ENCODE results near the gene TMEM175.
"Not testable (repeated sequence)": the region's sequence is repeated elsewhere in the genome, so short reads cannot be mapped to it uniquely, and the experiment has no call there.

TMEM175 gene

DNA sequence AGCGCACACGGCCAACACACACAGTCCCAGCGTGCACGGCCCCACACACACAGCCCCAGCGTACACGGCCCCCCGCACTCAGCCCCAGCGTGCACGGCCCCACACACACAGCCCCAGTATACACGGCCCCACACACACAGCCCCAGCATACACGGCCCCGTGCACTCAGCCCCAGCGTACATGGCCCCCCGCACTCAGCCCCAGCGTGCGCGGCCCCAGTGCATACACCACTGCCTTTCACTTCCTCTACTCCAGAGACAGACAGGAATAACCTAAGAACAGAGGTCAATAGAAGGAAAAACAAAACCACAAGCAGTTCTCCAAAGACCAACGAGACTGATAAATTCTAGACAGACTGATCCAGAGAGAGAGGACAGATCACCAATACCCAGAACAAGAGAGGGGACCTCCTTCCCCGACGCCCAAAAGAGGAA lies 17.2 kb upstream of the TMEM175 start:
- DNase-seq (ENCODE audit: low read depth) = no peak

DNA sequence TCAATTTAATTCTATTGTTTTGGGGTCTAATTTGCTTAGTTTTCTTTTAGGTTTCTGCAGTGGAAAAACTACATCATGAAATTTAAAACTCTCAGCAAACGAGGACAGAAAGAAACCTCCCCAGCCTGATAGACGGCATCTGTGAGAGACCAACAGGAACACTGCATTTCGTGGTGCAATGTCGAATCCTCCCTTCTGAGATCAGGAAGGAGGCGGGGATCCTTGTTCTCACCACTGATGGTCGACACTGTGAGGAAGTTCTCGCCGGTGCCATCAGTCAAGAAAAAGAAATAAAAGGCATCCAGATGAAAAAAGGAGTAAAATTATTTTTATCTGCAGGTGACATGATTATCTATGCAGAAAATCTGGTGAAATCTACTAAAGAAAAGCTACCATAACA lies 16.7 kb upstream of the TMEM175 start:
- no peak for DNase-seq (ENCODE audit: low read depth)

DNA sequence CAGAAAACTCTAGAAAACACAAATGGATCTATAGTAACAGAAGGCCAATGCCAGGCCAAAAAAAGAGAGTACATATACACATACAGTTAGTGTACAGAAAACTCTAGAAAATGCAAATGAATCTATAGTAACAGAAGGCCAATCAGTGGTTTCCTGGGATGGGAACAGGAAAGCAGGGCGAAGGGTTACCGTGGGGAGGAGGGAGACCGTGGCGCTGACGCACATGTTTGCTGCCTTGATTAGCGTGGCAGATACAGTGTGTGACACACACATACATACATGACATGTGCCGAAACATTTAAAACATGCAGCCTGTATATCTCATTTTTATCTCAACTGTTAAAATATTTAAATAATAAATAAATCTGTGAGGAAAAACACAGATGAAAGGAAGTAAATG lies 14.8 kb upstream of the TMEM175 start:
- DNase-seq (ENCODE audit: low read depth) = no peak

DNA sequence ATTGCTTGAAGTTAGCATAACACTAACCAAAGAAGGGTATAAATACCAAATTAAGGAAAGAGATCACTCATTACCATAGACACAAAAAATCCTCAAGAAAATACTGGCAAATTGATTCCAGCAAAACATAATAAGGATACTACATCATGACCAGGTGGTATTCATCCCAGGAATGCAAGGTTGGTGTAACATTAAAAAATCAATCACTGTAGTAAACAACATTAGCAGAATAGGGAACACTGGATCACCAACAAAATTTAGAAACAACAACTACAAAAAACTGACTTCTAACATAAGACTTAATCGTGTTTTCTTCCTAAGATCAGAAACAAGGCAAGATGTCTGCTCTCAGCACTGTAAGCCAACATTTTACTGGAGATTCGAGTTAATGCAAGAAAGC lies 14.3 kb upstream of the TMEM175 start:
- no peak for DNase-seq (ENCODE audit: low read depth)

DNA sequence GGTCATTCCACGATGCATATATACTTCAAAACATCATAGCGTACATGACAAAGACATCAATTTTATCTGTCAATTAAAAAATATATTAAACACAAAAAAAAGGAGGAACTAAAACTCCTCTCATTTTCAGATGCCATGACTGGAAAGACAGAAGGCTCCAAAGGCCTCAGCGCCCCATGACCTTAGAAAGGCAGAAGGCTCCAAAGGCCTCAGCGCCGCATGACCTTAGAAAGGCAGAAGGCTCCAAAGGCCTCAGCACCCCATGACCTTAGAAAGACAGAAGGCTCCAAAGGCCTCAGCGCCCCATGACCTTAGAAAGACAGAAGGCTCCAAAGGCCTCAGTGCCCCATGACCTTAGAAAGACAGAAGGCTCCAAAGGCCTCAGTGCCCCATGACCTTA lies 13.7 kb upstream of the TMEM175 start:
- not testable (repeated sequence) for DNase-seq (ENCODE audit: low read depth)

DNA sequence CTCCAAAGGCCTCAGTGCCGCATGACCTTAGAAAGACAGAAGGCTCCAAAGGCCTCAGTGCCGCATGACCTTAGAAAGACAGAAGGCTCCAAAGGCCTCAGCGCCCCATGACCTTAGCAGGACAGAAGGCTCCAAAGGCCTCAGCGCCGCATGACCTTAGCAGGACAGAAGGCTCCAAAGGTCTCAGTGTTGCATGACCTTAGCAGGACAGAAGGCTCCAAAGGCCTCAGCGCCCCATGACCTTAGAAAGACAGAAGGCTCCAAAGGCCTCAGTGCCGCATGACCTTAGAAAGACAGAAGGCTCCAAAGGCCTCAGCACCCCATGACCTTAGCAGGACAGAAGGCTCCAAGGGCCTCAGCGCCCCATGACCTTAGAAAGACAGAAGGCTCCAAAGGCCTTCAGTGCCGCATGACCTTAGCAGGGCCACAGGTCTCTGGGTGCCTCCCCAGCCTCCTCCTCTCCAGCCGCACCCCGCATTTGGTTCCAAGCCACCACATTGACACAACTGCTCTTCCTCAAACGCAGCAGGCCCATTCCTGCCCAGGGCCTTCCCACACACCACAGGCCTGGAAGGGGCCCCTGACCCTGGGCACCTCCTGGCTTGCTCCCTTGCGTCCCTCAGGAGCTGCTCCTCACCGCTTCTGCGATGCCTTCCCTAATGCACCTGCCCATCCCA lies 13.1 kb upstream of the TMEM175 start:
- not testable (repeated sequence) for DNase-seq (ENCODE audit: low read depth)

DNA sequence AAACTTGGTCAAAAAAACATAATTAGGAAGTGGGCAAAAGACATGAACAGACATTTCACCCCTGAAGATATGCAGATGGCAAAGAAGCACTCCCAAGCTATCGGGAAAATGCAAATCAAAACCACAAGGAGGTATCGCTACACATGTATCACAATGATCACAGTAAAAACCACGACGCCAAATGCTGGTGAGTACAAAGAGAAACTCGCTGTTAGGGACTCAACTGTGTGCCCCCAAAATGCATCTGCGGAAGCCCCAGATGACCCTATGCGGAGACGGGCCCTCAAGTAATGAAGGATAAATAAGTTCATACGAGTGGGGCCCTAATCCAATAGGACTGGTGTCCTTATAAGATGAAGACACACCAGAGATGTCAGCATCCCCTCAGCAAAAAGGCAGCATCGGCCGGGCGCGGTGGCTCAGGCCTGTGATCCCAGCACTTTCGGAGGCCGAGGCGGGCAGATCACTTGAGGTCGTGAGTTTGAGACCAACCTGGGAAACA lies 10.4 kb upstream of the TMEM175 start:
- DNase-seq (ENCODE audit: low read depth) = no peak

DNA sequence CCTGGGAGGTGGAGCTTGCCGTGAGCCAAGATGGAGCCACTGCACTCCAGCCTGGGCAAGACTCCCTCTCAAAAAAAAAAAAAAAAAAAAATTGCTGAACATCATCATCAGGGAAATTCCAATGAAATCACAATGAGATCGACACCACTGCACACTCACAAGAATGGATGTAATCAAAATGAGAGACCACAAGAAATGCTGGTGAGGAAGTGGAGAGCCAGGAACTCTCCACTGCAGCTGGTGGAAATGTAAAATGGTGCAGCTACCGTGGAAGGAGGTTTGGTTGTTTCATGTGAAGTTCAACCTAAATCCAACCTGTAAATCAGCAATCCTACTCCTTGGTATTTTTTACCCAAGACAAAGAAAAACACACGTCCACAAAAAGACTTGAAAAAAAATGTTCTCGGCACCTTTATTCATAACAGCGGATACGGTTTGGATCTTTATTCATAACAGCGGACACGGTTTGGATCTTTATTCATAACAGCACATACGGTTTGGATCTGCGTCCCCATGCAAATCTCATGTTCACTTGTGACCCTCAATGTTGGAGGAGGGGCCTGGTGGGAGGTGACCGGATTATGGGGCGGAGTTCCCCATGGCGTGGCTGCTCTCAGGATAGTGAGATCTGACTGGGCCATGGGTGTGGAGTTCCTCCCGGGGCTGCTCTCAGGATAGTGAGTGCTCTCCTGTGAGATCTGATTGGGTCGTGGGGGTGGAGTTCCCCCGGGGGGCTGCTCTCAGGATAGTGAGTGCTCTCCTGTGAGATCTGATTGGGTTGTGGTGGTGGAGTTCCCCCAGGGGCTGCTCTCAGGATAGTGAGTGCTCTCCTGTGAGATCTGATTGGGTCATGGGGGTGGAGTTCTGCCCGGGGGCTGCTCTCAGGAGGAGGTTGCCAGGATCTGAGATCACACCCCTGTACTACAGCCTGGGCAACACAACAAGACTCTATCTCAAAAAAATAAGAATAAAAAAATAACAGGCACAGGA lies 7.9 kb upstream of the TMEM175 start:
- no peak for DNase-seq (ENCODE audit: low read depth)

DNA sequence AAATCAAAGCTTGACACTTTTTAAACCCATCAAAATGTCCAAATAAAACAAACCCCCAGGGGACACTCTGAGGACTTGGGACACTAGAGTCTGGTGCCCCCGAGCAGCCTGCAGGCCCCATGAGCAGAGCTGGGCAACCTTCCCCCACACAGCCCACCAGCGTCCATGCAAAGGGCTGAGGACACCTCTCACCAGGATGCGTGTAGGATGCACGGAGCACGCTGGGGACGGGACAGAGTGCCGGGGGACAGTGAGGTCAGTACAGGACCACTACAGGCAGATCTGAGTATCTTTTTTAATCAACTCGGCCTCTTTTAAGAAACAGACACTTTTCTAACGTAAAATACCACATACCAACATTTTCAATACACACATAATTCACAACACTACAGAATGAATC lies 7.1 kb upstream of the TMEM175 start:
- no peak for DNase-seq (ENCODE audit: low read depth)

DNA sequence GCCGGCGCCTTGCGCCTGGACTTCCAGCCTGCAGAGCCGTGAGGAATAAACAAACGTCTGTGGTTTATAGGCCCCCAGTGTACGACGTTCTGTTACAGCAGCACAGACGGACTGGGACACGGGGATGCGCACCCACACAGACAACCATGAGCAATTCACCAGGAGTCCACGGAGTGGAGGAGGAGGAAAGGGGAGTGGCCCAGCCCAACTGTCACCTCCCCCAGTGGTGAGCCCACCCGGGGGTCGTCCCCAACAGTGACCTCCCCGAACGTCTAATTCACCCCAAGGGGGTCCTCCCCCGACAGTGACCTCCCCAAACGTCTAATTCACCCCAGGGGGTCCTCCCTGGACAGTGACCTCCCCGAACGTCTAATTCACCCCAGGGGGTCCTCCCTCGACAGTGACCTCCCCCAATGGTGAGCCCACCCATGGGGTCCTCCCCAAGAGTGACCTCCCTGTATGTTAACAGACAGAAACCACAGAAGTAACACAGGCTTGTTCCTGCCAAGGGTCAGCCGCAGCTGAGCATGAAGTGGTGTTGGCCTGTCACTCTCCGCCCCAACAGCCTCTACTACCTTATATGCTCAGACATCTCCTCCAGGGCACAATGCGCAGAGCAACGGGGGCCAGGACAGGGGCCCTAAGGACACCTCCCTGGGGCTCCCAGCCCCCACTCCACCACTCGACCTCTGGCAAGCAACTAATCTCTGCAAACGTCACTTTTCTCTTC lies 6.3 kb upstream of the TMEM175 start:
- DNase-seq (ENCODE audit: low read depth) = no peak

DNA sequence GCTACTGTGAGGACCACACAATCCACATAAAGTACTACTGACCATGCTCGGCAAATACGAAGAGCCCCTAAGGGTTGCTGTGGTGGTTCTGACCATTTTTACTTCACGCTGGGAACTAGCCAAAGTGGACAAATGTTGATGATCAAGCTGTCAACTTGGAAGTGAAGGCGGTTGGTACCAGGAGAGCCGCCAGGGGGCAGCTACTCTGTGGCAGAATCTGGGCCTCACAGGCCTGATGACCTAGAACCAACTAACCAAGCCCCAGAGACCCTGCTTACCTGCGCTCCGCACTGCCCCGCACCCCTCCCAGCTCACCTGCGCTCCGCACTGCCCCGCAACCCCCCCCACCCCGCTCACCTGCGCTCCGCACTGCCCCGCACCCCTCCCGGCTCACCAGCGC lies 5.7 kb upstream of the TMEM175 start:
- DNase-seq (ENCODE audit: low read depth) = no peak

DNA sequence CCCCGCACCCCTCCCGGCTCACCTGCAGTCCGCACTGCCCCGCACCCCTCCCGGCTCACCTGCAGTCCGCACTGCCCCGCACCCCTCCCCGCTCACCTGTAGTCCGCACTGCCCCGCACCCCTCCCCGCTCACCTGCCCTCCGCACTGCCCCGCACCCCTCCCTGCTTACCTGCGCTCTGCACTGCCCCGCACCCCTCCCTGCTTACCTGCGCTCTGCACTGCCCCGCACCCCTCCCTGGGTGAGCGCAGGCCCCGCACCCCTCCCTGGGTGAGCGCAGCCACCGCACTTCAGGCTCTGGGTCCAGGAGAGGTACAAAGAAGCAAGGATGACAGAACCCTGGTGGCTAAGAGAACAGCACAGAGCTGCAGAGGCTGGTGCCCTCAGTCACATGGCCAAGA lies 4.7 kb upstream of the TMEM175 start:
- not testable (repeated sequence) for DNase-seq (ENCODE audit: low read depth)

DNA sequence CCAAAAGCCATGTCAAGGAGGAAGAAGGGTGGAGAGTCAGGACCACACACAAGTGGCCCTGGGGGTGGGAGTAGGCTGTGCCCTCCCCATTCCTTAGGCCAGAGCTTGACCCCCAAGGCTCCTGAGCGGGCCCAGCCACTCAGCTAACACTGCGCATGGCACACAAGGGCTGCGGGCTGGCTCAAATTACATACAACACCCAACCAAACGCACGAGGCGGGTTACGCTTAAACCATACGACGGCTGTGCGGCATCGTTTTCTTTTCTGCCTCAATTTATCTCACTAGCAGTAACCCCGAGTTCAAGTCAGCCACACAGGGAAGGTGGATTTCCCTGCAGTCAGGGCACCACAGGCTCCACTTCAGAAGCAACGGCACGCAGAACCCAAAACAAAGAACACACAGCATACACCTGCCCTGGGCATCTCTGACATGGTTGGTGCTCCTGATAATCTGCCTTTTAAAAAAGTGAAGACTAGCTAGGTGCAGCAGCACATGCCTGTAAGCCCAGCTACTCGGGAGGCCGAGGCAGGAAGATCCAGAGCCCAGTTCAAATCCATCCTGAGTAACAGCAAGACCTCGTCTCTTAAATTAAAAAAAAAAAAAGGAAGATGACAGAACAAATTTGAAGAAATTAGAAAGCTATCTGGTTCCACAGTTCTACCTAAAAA lies 3.0 kb upstream of the TMEM175 start:
- DNase-seq (ENCODE audit: low read depth) = no peak

DNA sequence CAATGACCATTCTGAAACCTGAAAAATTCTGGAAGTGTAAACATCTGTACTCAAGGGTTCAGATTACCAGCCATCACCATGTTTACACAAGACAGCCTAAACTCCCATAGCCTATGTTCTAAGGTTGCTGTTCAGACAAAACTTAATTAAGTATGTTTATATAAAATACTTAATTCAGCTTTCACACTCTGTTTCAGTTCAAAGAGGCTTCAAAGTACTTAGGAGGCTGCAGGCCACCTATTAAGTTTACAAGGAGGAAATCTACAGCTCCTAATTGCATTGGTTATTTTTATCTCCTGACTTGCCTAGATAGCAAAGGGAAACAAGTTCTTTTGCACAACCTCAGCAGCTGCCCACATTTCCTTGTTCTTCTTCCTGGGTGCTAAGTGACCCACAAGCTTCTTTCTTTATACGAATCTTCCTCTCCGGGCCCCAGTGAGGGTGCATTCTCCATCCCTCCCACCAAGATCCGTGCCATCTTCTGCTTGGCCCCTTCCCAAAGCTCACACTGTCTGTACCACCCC lies 2.2 kb upstream of the TMEM175 start:
- no peak for DNase-seq (ENCODE audit: low read depth)

DNA sequence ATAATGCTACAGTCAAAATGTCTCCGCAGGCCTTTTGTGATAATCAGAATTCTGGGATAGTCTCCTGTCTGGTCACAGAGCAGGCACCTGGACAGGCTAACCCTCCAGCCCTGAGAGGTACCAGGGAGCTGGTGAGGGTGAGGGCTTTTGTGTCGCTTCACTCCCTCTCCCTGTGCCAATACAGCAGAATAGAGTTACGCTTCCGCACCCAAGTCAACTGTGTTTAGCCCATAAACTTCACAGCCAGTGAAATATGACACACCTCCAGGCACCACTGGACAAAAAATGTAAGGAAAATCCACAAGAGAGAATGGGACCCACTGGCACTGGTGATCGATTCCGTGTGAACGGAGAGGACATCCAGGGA lies 1.4 kb upstream of the TMEM175 start:
- DNase-seq (ENCODE audit: low read depth) = no peak

DNA sequence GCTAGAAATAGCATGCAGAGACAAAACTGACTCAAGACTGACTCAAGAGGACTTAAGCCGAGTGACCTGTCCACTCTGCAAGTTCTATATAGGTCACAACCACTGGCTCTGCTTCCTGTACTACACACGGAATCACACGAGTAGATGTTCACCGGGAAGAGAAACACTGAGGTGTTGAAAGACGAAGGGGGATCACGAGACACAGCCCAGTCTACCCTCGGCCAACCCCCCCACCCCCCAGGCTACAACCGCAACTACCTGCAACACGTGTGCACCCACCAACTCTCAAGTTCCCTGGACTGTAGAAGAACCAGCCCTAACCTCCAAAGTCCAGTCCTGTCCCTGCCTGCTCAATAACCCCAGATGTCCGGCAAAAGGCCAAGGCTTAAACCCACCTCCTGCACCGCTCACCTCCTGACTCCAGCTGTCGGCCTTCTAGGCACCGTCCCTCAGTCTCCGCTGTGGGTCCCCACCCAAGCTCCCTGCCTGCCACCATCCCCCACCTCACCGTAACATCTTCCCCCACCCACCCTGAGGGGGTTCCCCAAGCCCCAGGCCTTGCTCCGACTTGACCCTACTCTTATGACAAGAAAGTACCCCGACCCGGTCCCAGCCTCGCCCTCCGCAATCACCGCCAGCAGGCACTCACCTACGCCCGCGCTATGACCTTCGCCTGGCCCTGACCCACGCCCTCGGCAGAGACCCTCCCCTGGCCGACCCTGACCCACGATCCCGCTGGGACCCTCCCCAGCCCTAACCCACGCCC lies 883 bp upstream of the TMEM175 start:
- peak; percentile 39 for DNase-seq (ENCODE audit: low read depth)

DNA sequence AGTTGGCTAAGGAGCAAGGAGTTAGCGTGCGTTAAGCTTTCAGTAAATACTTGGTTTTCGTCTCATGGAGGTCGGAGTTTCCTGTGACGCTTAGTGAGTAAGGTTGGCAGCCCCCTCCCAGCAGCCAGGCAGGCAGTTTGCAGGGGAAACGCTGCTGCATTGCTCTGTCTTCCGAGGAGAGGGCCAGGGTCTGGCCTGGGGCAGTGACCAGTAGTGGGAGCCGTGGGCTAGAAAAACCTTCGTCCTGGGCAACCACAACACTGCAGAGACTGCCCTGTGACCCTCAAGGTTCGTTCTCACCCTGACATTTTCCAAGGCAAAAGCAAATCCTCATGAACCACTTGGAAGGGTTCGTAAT lies 432 bp downstream of the TMEM175 start:
- DNase-seq (ENCODE audit: low read depth) = no peak

DNA sequence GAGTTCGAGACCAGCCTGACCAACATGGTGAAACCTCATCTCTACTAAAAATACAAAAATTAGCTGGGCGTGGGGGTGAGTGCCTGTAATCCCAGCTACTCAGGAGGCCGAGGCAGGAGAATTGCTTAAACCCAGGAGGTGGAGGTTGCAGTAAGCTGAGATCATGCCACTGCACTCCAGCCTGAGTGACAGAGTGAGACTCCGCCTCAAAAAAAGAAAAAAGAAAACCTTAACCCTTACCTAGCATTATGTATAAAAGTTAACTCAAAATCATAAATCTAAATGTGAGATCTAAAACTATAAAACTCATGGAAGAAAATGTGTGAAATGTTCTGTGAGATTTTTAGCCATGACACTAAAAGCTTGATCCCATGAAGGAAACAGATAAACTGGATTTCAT lies 7.2 kb downstream of the TMEM175 start:
- DNase-seq (ENCODE audit: low read depth) = not testable (repeated sequence)

DNA sequence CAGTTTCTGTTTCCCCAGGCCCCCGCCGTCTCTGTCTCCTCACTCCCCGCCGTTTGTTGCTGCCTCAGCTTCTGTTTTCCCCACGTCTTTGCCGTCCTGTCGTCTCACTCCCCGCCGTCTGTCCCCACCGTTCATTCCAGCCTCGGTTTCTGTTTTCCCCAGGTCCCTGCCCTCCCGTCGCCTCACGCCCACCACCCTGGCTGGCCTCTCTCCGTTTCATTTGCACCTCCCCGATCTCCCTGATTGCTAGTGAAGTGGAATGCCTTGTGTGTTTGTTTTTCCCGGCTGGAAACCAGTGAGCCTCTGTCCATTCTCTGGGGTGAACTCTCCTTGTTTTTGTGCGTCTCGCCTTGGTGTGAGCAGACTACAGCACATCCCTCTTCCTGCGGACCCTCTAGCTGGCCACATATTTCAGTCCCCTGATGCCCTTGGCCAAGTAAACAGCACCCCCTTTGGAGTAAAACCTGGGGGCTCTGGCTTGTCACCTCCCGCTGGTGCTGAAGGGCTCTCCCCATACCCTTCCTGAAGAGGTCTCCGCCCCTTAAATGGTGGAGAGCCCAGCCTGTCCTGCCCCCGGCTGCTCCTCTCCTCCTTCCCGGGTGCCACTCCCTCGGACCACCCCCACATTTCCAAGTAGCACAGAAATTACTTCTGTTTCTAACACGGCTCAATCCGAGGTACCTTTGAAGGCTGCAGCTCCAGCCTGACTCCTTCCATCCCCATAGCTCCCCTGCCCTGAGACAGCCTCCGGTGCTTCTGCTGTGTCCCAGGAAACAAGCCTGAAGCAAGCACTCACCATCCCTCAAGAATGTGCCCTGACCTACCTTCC lies 13.2 kb downstream of the TMEM175 start:
- no peak for DNase-seq (ENCODE audit: low read depth)

DNA sequence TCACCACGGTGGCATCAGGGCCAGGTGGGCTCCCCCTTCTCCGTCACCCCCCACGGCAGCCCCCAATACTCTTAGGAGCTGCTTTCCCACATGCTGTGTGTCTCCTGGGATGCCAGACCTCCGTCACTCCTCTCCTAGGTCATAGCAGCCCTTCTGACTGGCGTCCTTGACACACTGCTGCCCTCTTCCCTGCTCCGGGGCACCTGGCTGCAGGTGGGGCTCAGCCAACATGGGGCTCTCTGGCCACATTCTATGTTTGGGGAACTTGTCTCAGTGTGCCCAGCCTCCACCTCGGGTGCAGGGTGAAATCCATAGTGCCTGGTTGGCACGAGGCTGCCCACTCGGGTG lies 13.8 kb downstream of the TMEM175 start:
- DNase-seq (ENCODE audit: low read depth) = no peak

Measured in GM04503 (cell line).